HepG2 (cell line): Measurements from ENCODE around the gene ALOX15. TPM values are rescaled to one million over a fixed set of nuclear protein-coding genes. Genes with fewer than 3 reads are reported as not detected.

ENCODE experiments used
- ATAC-seq: fragments of 200-7000 bp; cut with Tn5 transposase; 3 replicates; pipeline ENCODE4 v1.9.1; 2020; ENCODE audit warnings: mild to moderate bottlenecking, moderate library complexity
- BruUV-seq: library from RNA; stranded (reverse); fragments of 400-500 nt; replicated peaks from 2 replicates; lab custom pipeline; 2021; lab: Mats Ljungman, UMichigan
- CTCF ChIA-PET: fragments of 300-600 bp; formaldehyde crosslinking; extraction: SDS; loops from one replicate; lab custom pipeline; 2021; ENCODE audit warnings: low total read pairs, inconsistent platforms, low intra/inter-chr PET ratio; lab: Yijun Ruan, JAX
- POLR2A ChIA-PET: fragments of 350-600 bp; sonication (Branson Sonifier 250); formaldehyde crosslinking; loops from one replicate; lab custom pipeline; 2020; ENCODE audit warnings: antibody characterized with exemption, inconsistent platforms; lab: Yijun Ruan, JAX
- DNase-seq: peaks from one replicate; pipeline ENCODE4 v3.0.0-alpha.2; 2015; ENCODE audit warnings: low spot score
- FAIRE-seq: peaks from 3 replicates; lab custom pipeline; 2011; peaks lifted over from hg19 to GRCh38; lab: Jason Lieb, UNC
- H2AFZ ChIP-seq: one replicate; pipeline ENCODE4 v1.6.1; 2011; ENCODE audit warnings: low read length, inconsistent platforms
- H3K27ac ChIP-seq: fragments of 300-600 bp; 3 replicates; pipeline ENCODE4 v1.8.0; 2011; ENCODE audit warnings: mixed run types, mild to moderate bottlenecking, mixed read lengths, low read length, inconsistent platforms; ENCODE audit not compliant: insufficient read depth; ENCODE audit errors: extremely low read length
- H3K27me3 ChIP-seq, 2 experiments: fragments of 200-600 bp in 1 of 2; 2 replicates in 1 of 2; 3 replicates in 1 of 2; pipeline versions ENCODE4 v1.6.0 to v1.8.0; 2011; ENCODE audit warnings: low read length in 2 of 2, mild to moderate bottlenecking in 2 of 2, moderate library complexity in 2 of 2, inconsistent platforms in 1 of 2; ENCODE audit not compliant: insufficient read depth in 2 of 2, control insufficient read depth in 1 of 2
- H3K36me3 ChIP-seq, 2 experiments: fragments of 200-600 bp in 1 of 2; replicated peaks in 1 of 2; 2 replicates in 1 of 2; 3 replicates in 1 of 2; pipeline versions ENCODE4 v1.5.1 to v1.8.0; 2011; ENCODE audit warnings: low read length in 2 of 2, inconsistent platforms in 1 of 2; ENCODE audit not compliant: insufficient read depth in 2 of 2, control insufficient read depth in 1 of 2
- H3K4me1 ChIP-seq: 2 replicates; pipeline ENCODE4 v1.5.1; 2012; ENCODE audit warnings: low read length, inconsistent platforms; ENCODE audit not compliant: insufficient read depth
- H3K4me2 ChIP-seq: 2 replicates; pipeline ENCODE4 v1.6.0; 2011; ENCODE audit warnings: low read depth, low read length, inconsistent platforms
- H3K4me3 ChIP-seq, 3 experiments: fragments of 200-600 bp in 1 of 3; sonication (generic), shearing (Covaris generic) in 1 of 3; replicated peaks in 1 of 3; 2 replicates each; pipeline ENCODE4 v1.5.1; 2011 to 2016; ENCODE audit warnings: low read length in 3 of 3, inconsistent platforms in 2 of 3, low read depth in 2 of 3, mild to moderate bottlenecking in 2 of 3, control low read depth in 1 of 3, mixed read lengths in 1 of 3; ENCODE audit not compliant: insufficient read depth in 1 of 3
- H3K79me2 ChIP-seq: one replicate; pipeline ENCODE4 v1.6.1; 2011; ENCODE audit warnings: low read length, inconsistent platforms; ENCODE audit not compliant: insufficient read depth
- H3K9ac ChIP-seq: 2 replicates; pipeline ENCODE4 v1.6.0; 2011; ENCODE audit warnings: mild to moderate bottlenecking, low read depth, low read length, inconsistent platforms; ENCODE audit not compliant: insufficient read depth
- H3K9me3 ChIP-seq: 2 replicates; pipeline ENCODE4 v1.5.1; 2012; ENCODE audit warnings: mild to moderate bottlenecking, low read length
- H4K20me1 ChIP-seq: 2 replicates; pipeline ENCODE4 v1.6.0; 2011; ENCODE audit warnings: inconsistent platforms, mild to moderate bottlenecking, low read length, moderate library complexity; ENCODE audit not compliant: insufficient read depth
- ATAD3A ChIP-seq: sonication (generic); formaldehyde crosslinking; IDR thresholded peaks from 2 replicates; pipeline ENCODE4 v1.4.0; 2020; ENCODE audit warnings: missing genetic modification reagents
- ATF3 ChIP-seq: sonication (generic); formaldehyde crosslinking; IDR thresholded peaks from 2 replicates; pipeline ENCODE4 v1.4.0; 2020; ENCODE audit warnings: missing genetic modification reagents
- CENPT ChIP-seq: sonication (generic); formaldehyde crosslinking; IDR thresholded peaks from 2 replicates; pipeline ENCODE4 v1.8.0; 2022; ENCODE audit warnings: low read depth, mild to moderate bottlenecking, moderate library complexity, missing genetic modification reagents
- MAFF ChIP-seq: IDR thresholded peaks from 2 replicates; pipeline ENCODE4 v1.6.1; 2011; ENCODE audit warnings: low read depth, low read length, improper control_type of control experiment
- MXI1 ChIP-seq: IDR thresholded peaks from 3 replicates; pipeline ENCODE4 v1.6.1; 2012; ENCODE audit warnings: low read depth, low read length, inconsistent platforms, borderline replicate concordance
- SP140L ChIP-seq: sonication (generic); formaldehyde crosslinking; IDR thresholded peaks from 2 replicates; pipeline ENCODE4 v1.4.0; 2020; ENCODE audit warnings: missing genetic modification reagents, borderline replicate concordance
- STAG1 ChIP-seq: sonication (generic); formaldehyde crosslinking; IDR thresholded peaks from 2 replicates; pipeline ENCODE4 v1.4.0; 2020; ENCODE audit warnings: missing genetic modification reagents
- WIZ ChIP-seq: sonication (generic); formaldehyde crosslinking; IDR thresholded peaks from 2 replicates; pipeline ENCODE4 v1.5.1; 2020; ENCODE audit warnings: mild to moderate bottlenecking, missing genetic modification reagents
- YEATS4 ChIP-seq: sonication (generic); formaldehyde crosslinking; IDR thresholded peaks from 2 replicates; pipeline ENCODE4 v1.4.0; 2020; ENCODE audit warnings: missing genetic modification reagents, borderline replicate concordance
- ZBTB8A ChIP-seq: sonication (generic); formaldehyde crosslinking; IDR thresholded peaks from 2 replicates; pipeline ENCODE4 v1.4.0; 2020; ENCODE audit warnings: mild to moderate bottlenecking, low read depth, missing genetic modification reagents, borderline replicate concordance
- ZIK1 ChIP-seq: sonication (generic); formaldehyde crosslinking; IDR thresholded peaks from 2 replicates; pipeline ENCODE4 v1.5.0; 2020; ENCODE audit warnings: mild to moderate bottlenecking, low read depth, missing genetic modification reagents, borderline replicate concordance
- ZNF180 ChIP-seq: sonication (generic); formaldehyde crosslinking; IDR thresholded peaks from 2 replicates; pipeline ENCODE4 v1.4.0; 2020; ENCODE audit warnings: low read depth, missing genetic modification reagents, borderline replicate concordance
- ZNF256 ChIP-seq: sonication (generic); formaldehyde crosslinking; conservative IDR thresholded peaks from 2 replicates; pipeline ENCODE4 v1.4.0; 2020; ENCODE audit warnings: missing genetic modification reagents
- ZNF414 ChIP-seq: sonication (generic); formaldehyde crosslinking; IDR thresholded peaks from 2 replicates; pipeline ENCODE4 v1.5.0; 2020; ENCODE audit warnings: missing genetic modification reagents
- ZNF549 ChIP-seq: sonication (generic); formaldehyde crosslinking; IDR thresholded peaks from 2 replicates; pipeline ENCODE4 v1.5.0; 2020; ENCODE audit warnings: missing genetic modification reagents
- WGBS: methylation state at CpG from one replicate; pipeline ENCODE4 v1.1.6; 2017; ENCODE audit warnings: low lambda C conversion rate; 5-methylcytosine and 5-hydroxymethylcytosine counted together
- in situ Hi-C: cut with HindIII; loops from 2 replicates; pipeline ENCODE4 v1.10.0; 2017; ENCODE audit warnings: low pct_unique_long_range_greater_than_20kb; ENCODE audit not compliant: extremely low pct_ligation_motif_present
- intact Hi-C: fragments of 100-400 bp; cut with micrococcal nuclease; formaldehyde crosslinking; loops from one replicate; pipeline ENCODE4 v1.10.0; 2022; ENCODE audit not compliant: unreplicated experiment
- polyA plus RNA-seq, 8 experiments: library from polyadenylated mRNA; depleted of rRNA in 3 of 8; stranded (reverse) in 7 of 8; unstranded in 1 of 8; fragments of >200 nt; fragmentation: Illumina TruSeq in 4 of 8; extraction: Trizol in 4 of 8; gene quantifications; 2 replicates each; pipeline versions ENCODE4 v1.2.1 to v1.2.3, GENCODE V29; 2011 to 2016; ENCODE audit warnings: low read depth in 4 of 8, missing spikeins in 1 of 8, mixed read lengths in 1 of 8; ENCODE audit not compliant: insufficient read depth in 1 of 8
- total RNA-seq, 5 experiments: library from RNA; depleted of rRNA; stranded (reverse); fragments of >200 nt; fragmentation: Illumina TruSeq; extraction: Trizol; gene quantifications; 2 replicates each; pipeline ENCODE4 v1.2.3, GENCODE V29; 2016; ENCODE audit warnings: low read depth in 1 of 5
- TF ChIP-seq, protein P1 (sequence below): IDR thresholded peaks from 2 replicates; pipeline ENCODE4 v1.6.1; 2016; ENCODE audit warnings: low read depth, borderline replicate concordance

Gene ALOX15
- total and polyA plus RNA-seq, 2 of the 13 experiments (the other 11 are each of a cell fraction or from before 2014, with no cell fraction given): 0.04 TPM; not detected in 1

DNA sequence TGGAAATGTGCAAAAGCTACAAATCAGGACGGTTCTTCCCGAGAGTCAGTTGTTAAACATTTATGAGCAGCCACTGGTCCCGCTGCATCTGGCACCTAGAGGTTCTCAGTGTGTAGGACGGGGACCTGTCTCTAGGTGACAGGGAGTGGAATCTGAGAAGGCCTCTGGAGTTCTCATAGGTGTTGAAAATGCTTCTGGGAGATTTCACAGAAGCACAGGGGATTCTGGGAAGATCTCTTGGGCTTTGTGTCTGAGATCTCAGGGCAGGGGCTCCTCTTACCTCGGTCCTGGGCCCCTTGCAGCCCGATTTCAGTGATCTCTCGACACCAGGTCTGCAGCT is 8.9 kb downstream of the ALOX15 start:
- no peaks in the 10 kb centered on the region for H3K4me1 ChIP-seq
- H3K27ac ChIP-seq: no peak overlapping the region
- no peak overlapping the region for H3K4me2 ChIP-seq
- in situ Hi-C loops: no loop called here
- H3K4me3 ChIP-seq: no peak overlapping the region
- FAIRE-seq: no peak
- DNase-seq: no peak
- H3K9me3 ChIP-seq: no peaks in the 10 kb centered on the region
- peak; percentile 52 for ATAC-seq
- H3K9ac ChIP-seq: no peak overlapping the region
- POLR2A ChIA-PET: no interaction called here
- no TSS peak for BruUV-seq
- H2AFZ ChIP-seq: no peak overlapping the region
- no peaks in the 10 kb centered on the region for H4K20me1 ChIP-seq
- TF ChIP-seq ZNF180 (CRISPR knock-in tag) (no peak), YEATS4 (CRISPR knock-in tag) (no peak), STAG1 (CRISPR knock-in tag) (no peak), ZIK1 (CRISPR knock-in tag) (no peak), SP140L (CRISPR knock-in tag) (no peak), MAFF (no peak), ATF3 (no peak), ATAD3A (CRISPR knock-in tag) (no peak), ZNF414 (CRISPR knock-in tag) (no peak), WIZ (no peak), MXI1 (no peak), CENPT (CRISPR knock-in tag) (no peak), ZBTB8A (CRISPR knock-in tag) (no peak), ZNF549 (no peak), ZNF256 (no peak)
- TF ChIP-seq, protein P1, sequence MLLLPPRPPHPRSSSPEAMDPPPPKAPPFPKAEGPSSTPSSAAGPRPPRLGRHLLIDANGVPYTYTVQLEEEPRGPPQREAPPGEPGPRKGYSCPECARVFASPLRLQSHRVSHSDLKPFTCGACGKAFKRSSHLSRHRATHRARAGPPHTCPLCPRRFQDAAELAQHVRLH: no peak
- WGBS: 14% methylated on average over 5 of the region's 7 CpGs
- H3K79me2 ChIP-seq: no peaks in the 10 kb centered on the region
- H3K36me3 ChIP-seq: no peaks in the 10 kb centered on the region
- H3K27me3 ChIP-seq: peaks cover 10 to 27% of the 10 kb centered on the region in 2 experiments; a peak in 4 of 5 replicates
- intact Hi-C loops: no loop called here
- CTCF ChIA-PET: no interaction called here
